ENCODE measurements around the gene BAIAP3.
"Not testable (repeated sequence)": the region's sequence is repeated elsewhere in the genome, so short reads cannot be mapped to it uniquely, and the experiment has no call there.

The BAIAP3 gene, protein sequence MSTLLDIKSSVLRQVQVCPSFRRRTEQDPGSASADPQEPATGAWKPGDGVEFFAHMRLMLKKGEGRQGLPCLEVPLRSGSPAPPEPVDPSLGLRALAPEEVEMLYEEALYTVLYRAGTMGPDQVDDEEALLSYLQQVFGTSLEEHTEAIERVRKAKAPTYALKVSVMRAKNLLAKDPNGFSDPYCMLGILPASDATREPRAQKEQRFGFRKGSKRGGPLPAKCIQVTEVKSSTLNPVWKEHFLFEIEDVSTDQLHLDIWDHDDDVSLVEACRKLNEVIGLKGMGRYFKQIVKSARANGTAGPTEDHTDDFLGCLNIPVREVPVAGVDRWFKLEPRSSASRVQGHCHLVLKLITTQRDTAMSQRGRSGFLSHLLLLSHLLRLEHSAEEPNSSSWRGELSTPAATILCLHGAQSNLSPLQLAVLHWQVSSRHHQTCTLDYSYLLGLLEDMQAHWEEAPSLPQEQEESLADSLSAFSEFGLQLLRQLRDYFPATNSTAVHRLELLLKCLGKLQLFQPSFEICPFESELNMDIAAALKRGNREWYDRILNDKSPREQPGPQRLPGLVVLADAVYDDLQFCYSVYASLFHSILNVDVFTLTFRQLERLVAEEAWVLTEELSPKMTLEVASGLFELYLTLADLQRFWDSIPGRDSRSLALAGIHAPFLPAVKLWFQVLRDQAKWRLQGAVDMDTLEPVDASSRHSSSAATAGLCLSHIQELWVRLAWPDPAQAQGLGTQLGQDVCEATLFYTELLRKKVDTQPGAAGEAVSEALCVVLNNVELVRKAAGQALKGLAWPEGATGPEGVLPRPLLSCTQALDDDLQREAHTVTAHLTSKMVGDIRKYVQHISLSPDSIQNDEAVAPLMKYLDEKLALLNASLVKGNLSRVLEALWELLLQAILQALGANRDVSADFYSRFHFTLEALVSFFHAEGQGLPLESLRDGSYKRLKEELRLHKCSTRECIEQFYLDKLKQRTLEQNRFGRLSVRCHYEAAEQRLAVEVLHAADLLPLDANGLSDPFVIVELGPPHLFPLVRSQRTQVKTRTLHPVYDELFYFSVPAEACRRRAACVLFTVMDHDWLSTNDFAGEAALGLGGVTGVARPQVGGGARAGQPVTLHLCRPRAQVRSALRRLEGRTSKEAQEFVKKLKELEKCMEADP

GRCh38 chr16:1333149-1333812, at the start of gene BAIAP3:
TSS of gene BAIAP3 (plus strand) at chr16:1333645. CDS start at chr16:1338550, 4,905 bp downstream.
- DNase-seq = peak; percentile 76

GRCh38 chr16:1283996-1284616, 49.3 kb upstream of the BAIAP3 start:
- DNase-seq = no peak

DNA sequence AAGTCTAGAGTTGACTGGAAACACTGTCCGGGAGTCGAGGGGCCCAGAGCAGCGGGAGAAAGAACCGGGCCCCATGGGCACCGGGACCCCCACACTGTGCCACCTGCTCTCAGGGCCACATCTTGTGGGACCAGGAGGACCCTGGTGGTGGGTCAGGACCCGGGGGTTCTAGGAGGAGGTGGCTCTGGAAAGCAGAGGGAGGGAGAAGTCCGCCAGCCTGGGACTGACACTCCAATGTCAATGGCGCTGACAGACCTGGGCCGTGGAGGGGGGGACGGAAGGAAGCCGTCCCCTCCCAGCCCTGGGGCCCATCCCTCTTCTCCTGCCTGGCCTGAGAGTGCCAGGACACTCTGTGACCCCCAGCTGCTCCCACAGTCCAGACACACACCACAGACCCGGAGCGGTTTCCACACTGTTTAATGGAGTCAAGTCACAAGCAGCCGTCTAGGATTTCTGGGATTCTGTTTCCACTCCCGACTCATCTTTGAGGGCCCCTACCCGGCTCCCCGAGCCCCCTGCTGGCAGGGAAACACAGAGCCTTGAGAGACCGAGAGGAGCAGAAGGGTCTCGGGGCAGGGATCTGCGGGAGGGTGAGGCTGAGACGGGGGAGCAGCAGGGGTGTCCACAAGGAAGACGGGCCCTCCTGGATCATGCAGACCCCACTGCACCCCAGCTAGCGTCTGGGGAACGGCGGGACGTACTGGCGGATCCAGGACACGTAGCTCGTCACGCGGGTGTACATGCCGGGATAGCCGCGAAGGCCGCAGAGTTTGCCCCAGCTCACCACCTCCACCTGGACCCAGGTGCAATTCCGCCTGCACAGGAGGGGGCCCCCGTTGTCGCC, 47.6 kb upstream of the BAIAP3 start:
- no peak for DNase-seq

DNA sequence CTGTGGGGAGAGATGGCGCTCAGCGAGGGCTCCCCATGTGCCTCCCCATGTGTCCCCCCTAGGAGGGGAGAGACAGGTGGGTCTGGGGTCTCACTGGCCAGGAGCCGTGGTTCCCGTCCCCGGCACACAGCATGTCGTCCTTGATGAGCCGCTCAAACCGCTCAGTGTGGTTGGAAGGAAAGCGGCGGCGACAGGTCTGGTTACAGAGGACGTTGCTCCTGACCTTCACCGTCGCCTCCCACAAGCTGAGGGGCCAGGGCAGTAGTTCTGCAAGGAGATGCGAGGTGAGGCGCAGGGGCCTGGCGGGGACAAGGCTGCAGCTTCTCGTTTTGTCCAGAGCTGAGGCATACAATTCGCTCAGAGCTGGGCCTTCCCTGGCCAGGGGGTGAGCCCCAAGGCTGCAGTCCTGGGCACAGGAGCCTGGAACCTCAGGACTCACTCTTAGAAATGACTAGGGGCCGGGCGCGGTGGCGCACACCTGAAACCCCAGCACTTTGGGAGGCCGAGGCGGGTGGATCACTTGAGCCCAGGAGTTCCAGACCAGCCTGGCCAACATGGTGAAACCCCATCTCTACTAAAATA, 46.8 kb upstream of the BAIAP3 start:
- no peak for DNase-seq

DNA sequence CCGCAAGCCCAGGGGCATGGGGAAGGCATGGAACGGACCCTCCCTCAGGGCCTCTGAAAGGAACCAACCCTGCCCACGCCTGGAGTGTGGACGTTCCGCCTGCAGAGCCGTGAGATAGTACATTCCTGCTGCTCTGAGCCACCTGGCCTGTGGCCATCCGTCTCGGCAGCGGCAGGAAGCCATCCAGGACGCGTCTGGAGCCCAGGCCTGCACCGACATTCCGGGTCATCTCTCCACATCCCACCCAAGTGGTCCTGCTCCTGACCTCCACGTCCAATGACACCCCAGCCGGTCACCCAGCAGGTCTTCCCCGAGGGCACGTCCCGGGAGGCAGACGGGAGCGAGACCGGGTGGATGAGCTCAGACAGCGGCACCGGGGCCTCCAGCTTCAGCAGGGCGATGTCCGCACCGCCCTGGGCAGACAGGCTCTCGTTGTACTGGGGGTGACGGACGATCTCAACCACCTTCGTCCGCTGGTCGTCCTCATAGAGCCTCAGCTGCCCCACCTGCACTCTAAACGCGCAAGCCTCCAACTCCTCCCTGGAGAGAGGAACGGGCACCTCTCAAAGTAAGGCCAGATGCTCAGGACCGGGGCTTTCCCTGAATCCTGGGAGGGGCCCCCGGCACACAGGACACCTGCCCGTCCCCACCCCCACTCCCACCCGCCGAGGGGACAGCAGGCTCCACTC, 45.3 kb upstream of the BAIAP3 start:
- DNase-seq = peak; percentile 51

GRCh38 chr16:1288813-1289476, 44.5 kb upstream of the BAIAP3 start:
- DNase-seq = no peak

GRCh38 chr16:1289477-1289866, 44.0 kb upstream of the BAIAP3 start:
- no peak for DNase-seq

DNA sequence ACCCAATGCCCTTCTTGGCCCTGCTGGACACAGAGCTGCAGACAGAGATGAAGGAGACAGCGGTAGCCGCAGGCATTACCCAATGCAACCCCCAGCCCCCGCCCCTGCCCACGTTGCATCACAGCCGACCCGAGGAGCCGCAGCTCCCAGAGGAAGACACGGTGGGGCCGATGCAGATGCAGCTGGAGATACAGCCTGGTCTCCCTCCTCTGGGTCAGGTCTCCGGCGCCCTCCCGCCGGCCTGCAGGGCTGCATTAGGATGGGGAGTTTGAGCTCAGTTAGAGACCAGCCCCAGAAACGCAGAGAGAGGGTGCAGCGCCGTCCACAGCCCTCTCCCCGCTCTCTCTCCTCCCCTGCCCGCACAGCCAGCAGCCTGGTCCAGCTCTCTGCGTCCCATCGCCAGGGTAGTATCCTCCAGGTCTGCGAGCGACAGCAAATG, 43.4 kb upstream of the BAIAP3 start:
- DNase-seq = no peak

DNA sequence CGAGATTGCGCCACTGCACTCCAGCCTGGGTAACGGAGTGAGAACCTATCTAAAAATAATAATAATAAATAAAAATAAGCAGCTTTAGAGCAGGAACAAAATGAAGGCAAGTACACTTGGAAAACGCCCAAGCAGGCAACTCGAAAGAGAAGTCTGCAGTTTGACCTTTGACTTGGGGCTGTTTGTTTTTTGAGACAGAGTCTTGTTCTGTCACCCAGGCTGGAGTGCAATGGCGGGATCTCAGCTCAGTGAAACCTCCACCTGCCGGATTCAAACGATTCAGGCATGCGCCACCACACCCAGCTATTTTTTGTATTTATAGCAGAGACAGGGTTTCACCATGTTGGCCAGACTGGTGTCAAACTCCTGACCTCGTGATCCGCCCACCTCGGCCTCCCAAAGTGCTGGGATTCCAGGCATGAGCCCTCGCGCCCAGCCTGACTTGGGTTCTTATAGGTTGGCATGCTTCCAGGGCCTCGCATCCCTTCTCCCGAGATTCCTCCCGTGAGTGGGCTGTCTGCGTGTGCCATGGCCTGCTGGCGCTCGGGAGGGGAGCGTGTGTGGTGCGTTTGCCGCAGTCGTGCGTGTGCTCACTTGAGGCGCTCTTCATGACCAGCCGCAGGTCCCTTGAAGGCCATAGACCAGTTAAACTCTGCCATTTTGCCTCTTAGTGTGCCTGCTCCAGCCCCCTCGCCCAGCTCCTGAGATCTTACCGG, 42.4 kb upstream of the BAIAP3 start:
- DNase-seq = peak; percentile 83

GRCh38 chr16:1291576-1291974, 41.9 kb upstream of the BAIAP3 start:
- peak; percentile 92 for DNase-seq

DNA sequence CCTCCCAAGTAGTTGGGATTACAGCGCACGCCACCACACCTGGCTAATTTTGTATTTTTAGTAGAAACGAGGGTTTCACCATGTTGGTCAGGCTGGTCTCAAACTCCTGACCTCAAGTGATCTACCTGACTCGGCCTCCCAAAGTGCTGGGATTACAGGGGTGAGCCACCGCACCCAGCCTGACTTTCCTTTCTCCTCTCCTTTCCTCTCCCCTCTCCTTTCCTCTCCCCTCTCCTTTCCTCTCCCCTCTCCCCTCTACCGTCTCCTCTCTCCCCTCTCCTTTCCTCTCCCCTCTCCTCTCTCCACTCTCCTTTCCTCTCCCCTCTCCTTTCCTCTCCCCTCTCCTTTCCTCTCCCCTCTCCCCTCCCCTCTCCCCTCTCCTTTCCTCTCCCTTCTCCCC, 41.2 kb upstream of the BAIAP3 start:
- DNase-seq = not testable (repeated sequence)

DNA sequence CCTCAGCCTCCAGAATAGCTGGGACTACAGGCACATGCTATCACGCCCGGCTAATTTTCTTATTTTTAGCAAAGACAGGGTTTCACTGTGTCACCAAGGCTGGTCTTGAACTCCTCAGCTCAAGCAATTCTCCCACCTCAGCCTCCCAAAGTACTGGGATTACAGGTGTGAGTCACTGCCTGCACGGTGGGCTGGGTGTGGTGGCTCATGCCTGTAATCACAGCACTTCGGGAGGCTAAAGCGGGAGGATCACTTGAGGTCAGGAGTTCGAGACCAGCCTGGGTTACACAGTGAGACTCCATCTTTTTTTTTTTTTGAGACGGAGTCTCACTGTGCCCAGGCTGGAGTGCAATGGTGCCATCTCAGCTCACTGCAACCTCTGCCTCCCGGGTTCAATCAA, 40.6 kb upstream of the BAIAP3 start:
- not testable (repeated sequence) for DNase-seq

DNA sequence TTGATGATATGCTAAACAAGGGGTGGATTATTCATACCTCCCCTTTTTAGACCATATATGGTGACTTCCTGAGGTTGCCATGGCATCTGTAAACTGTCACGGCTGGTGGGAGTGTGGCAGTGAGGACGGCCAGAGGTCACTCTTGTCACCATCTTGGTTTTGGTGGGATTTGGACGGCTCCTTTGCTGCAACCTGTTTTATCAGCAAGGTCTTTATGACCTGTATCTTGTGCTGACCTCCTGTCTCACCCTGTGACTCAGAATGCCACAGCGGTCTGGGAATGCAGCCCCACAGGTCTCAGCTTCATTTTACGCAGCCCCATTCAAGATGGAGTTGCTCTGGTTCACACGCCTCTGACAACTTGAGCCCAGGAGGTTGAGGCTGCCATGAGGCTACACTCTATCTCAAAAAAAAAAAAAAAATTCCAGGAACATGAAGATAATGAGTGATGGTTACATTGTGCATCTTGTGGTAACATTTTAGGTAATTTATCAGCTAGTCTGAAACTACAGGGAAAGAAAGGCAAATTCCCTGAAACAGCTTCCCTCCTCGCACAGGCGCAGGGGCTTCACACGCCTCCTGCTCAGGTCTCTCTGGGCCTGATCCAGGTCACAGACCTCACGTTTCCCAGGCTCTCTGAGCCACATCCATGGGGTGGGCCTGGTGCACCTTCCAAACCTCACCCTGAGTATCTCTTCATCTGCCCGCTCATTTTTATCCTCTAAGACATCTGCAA, 39.4 kb upstream of the BAIAP3 start:
- DNase-seq = peak; percentile 19

- no peak for DNase-seq
Observed at GRCh38 chr16:1295465-1295864, 38.0 kb upstream of the BAIAP3 start.

DNA sequence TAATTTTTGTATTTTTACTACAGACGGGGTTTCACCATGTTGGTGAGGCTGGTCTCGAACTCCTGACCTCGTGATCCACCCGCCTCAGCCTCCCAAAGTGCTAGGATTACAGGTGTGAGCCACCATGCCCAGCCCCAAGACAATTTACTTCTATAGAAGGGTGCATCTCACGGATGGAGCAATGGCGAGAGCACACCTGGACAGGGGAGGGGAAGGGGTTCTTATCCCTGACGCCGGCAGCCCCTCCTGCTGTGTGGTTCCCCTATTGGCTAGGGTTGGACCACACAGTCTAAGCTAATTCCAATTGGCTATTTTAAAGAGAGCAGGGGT, 36.8 kb upstream of the BAIAP3 start:
- DNase-seq = not testable (repeated sequence)

DNA sequence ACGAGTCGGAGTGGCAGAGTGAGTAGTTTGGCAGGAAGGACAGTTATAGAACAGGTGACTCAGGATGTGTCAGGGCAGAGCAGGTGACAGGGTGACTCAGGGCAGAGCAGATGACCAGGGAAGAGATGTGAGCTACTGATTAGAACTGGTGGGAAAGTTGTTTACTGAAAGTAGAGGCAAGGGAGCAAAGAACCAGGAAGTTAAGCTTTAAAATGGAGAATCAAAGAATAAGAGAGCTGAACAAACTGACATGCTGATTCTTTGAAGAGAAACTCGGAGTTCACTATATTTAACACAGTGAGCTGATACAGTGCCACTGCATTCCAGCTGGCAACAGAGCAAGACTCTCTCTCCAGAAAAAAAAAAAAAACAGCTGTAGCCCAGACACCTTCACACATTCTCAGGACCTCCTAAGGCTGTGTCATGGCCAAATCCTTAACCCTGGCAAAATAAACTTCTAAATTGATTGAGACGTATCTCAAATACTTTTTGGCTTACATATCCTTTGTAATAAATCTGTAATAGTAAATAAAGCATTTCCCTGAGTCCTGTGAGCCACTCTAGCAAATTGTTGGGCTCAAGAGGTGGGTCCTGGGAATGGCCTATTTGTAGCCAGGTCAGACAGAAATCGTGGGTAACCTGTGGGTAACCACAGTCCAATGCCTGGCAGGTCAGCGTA, 36.3 kb upstream of the BAIAP3 start:
- peak; percentile 96 for DNase-seq

DNA sequence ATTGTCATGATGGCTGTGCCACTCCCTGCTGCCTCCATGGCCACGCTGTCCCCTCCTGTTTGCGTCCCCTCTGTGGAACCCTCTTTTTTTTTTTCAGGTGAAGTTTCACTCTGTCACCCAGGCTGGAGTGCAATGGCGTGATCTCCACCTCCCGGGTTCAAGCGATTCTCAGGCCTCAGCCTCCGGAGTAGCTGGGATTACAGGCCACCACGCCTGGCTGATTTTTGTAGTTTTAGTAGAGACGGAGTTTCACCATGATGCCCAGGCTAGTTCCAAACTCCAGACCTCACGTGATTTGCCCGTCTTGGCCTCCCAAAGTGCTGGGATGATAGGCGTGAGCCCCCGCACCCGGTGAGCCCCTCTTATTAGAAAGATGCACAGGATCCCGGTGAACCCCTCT, 35.0 kb upstream of the BAIAP3 start:
- DNase-seq = no peak

All from DMS53 (cell line).